Liver (tissue), 9 donors: Measurements from ENCODE around the gene ATXN7L3B. TPM values are rescaled to one million over a fixed set of nuclear protein-coding genes. Genes with fewer than 3 reads are reported as not detected.
A peak's percentile ranks its signal among the peaks of the same experiment; 100 is the strongest.

ENCODE experiments used
- DNase-seq: peaks from one replicate; pipeline ENCODE4 v3.0.0-alpha.2; 2017; ENCODE audit warnings: low spot score
- H3K27ac ChIP-seq, 2 donors: one replicate each; pipeline ENCODE4 v1.7.0; 2013; ENCODE audit warnings: inconsistent platforms in 2 of 2, low read length in 2 of 2, control low read depth in 1 of 2, low read depth in 1 of 2, mild to moderate bottlenecking in 1 of 2
- H3K27me3 ChIP-seq, 4 donors: one replicate each; pipeline versions ENCODE4 v1.6.1 to v1.7.0; 2013; ENCODE audit warnings: low read length in 3 of 4, inconsistent platforms in 1 of 4, mild to moderate bottlenecking in 1 of 4, moderate library complexity in 1 of 4; ENCODE audit not compliant: control insufficient read depth in 4 of 4, insufficient read depth in 4 of 4
- H3K36me3 ChIP-seq, 4 donors: one replicate each; pipeline versions ENCODE4 v1.6.1 to v1.7.0; 2013; ENCODE audit warnings: low read length in 3 of 4, mild to moderate bottlenecking in 3 of 4, low read depth in 1 of 4, moderate library complexity in 1 of 4; ENCODE audit not compliant: control insufficient read depth in 4 of 4, insufficient read depth in 3 of 4
- H3K4me1 ChIP-seq, 4 donors: one replicate each; pipeline versions ENCODE4 v1.6.1 to v1.7.0; 2013; ENCODE audit warnings: low read length in 3 of 4, mild to moderate bottlenecking in 3 of 4, moderate library complexity in 1 of 4; ENCODE audit not compliant: control insufficient read depth in 4 of 4, insufficient read depth in 4 of 4
- H3K4me3 ChIP-seq, 3 donors: one replicate each; pipeline versions ENCODE4 v1.6.1 to v1.7.0; 2013; ENCODE audit warnings: low read length in 3 of 3, control low read depth in 1 of 3, low read depth in 1 of 3, mild to moderate bottlenecking in 1 of 3
- H3K9ac ChIP-seq, 2 donors: one replicate each; pipeline ENCODE4 v1.7.0; 2013; ENCODE audit warnings: low read length in 2 of 2, mild to moderate bottlenecking in 2 of 2, moderate library complexity in 2 of 2, control low read depth in 1 of 2, low read depth in 1 of 2
- H3K9me3 ChIP-seq, 4 donors: one replicate each; pipeline versions ENCODE4 v1.6.1 to v1.7.0; 2013; ENCODE audit warnings: low read length in 3 of 4; ENCODE audit not compliant: control insufficient read depth in 4 of 4
- CTCF ChIP-seq: fragments of 150-350 bp; IDR thresholded peaks from 2 replicates; pipeline ENCODE4 v1.5.1; 2017; ENCODE audit warnings: improper control_type of control experiment, low read depth, low read length; ENCODE audit not compliant: missing input control
- EGR1 ChIP-seq, 2 donors: IDR thresholded peaks; 2 replicates each; pipeline ENCODE4 v1.6.1; 2016 to 2018; ENCODE audit warnings: antibody characterized with exemption in 2 of 2, low read depth in 2 of 2
- FOXA1 ChIP-seq: IDR thresholded peaks from 2 replicates; pipeline ENCODE4 v1.6.1; 2016; ENCODE audit warnings: antibody characterized with exemption
- FOXA2 ChIP-seq: IDR thresholded peaks from 2 replicates; pipeline ENCODE4 v1.6.1; 2016; ENCODE audit warnings: antibody characterized with exemption
- GABPA ChIP-seq, 2 donors: IDR thresholded peaks in 1 of 2; conservative IDR thresholded peaks in 1 of 2; 2 replicates each; pipeline ENCODE4 v1.6.1; 2016; ENCODE audit warnings: antibody characterized with exemption in 2 of 2, mild to moderate bottlenecking in 1 of 2, moderate library complexity in 1 of 2
- HNF4A ChIP-seq, 2 donors: conservative IDR thresholded peaks; 2 replicates each; pipeline ENCODE4 v1.6.1; 2016; ENCODE audit warnings: antibody characterized with exemption in 2 of 2, mild to moderate bottlenecking in 2 of 2
- HNF4G ChIP-seq: IDR thresholded peaks from 2 replicates; pipeline ENCODE4 v1.6.1; 2016; ENCODE audit warnings: antibody characterized with exemption
- JUND ChIP-seq, 2 donors: IDR thresholded peaks; 2 replicates each; pipeline ENCODE4 v1.6.1; 2016; ENCODE audit warnings: antibody characterized with exemption in 2 of 2
- MAX ChIP-seq: IDR thresholded peaks from 2 replicates; pipeline ENCODE4 v1.6.1; 2016; ENCODE audit warnings: antibody characterized with exemption
- NR2F2 ChIP-seq: IDR thresholded peaks from 2 replicates; pipeline ENCODE4 v1.6.1; 2016; ENCODE audit warnings: antibody characterized with exemption
- RAD21 ChIP-seq, 2 donors: IDR thresholded peaks; 2 replicates each; pipeline ENCODE4 v1.6.1; 2016; ENCODE audit warnings: antibody characterized with exemption in 2 of 2, mild to moderate bottlenecking in 2 of 2
- REST ChIP-seq: IDR thresholded peaks from 2 replicates; pipeline ENCODE4 v1.6.1; 2016; ENCODE audit warnings: antibody characterized with exemption, mild to moderate bottlenecking
- RXRA ChIP-seq, 2 donors: IDR thresholded peaks; 2 replicates each; pipeline ENCODE4 v1.6.1; 2017 to 2018; ENCODE audit warnings: antibody characterized with exemption in 2 of 2, mild to moderate bottlenecking in 1 of 2
- SP1 ChIP-seq: IDR thresholded peaks from 2 replicates; pipeline ENCODE4 v1.6.1; 2018; ENCODE audit warnings: antibody characterized with exemption, mild to moderate bottlenecking
- TAF1 ChIP-seq: conservative IDR thresholded peaks from 2 replicates; pipeline ENCODE4 v1.6.1; 2016; ENCODE audit warnings: antibody characterized with exemption, mild to moderate bottlenecking
- YY1 ChIP-seq: IDR thresholded peaks from 2 replicates; pipeline ENCODE4 v1.6.1; 2016; ENCODE audit warnings: antibody characterized with exemption, mild to moderate bottlenecking
- WGBS: extraction: QIAGEN DNeasy Blood & Tissue Kit; methylation state at CpG from one replicate; pipeline ENCODE4 v1.1.7; 2013; 5-methylcytosine and 5-hydroxymethylcytosine counted together
- polyA plus RNA-seq, 2 donors: library from polyadenylated mRNA; stranded (reverse) in 1 of 2; unstranded in 1 of 2; fragments of 200-250 nt in 1 of 2; fragments of >200 nt in 1 of 2; fragmentation: Nextera tagmentation in 1 of 2; extraction: Ambion mirVana in 1 of 2; gene quantifications; one replicate each; pipeline versions ENCODE4 v1.2.1 to v1.2.3, GENCODE V29; 2013 to 2015
- total RNA-seq, 2 donors: library from RNA; depleted of rRNA; stranded (reverse); fragments of >200 nt; gene quantifications; one replicate each; pipeline ENCODE4 v1.2.3, GENCODE V29; 2014
- TF ChIP-seq, protein P1 (sequence below): IDR thresholded peaks from 2 replicates; pipeline ENCODE4 v1.6.1; 2016; ENCODE audit warnings: antibody characterized with exemption
- TF ChIP-seq, protein P2 (sequence below): IDR thresholded peaks from 2 replicates; pipeline ENCODE4 v1.6.1; 2016; ENCODE audit warnings: antibody characterized with exemption
- donor health status: healthy.
- donor health status: healthy.
- donor health status: healthy.
- donor health status: healthy.
- donor health status: healthy.

The ATXN7L3B gene
- 10 to 100 TPM; 15.5 to 19.4 TPM for total RNA-seq
- polyA plus RNA-seq: 1 to 10 TPM; 9.0 to 9.7 TPM

- Histone ChIP-seq H3K36me3 (peaks cover 0 to 4% (median 1%) of the 10 kb centered on the region in 4 donors), H3K9ac (peak within 1 kb of the TSS; percentile 93 to 94), H3K27ac (peak within 1 kb of the TSS; percentile 78 to 85), H3K4me1 (peaks cover 13 to 36% (median 29%) of the 10 kb centered on the region in 4 donors), H3K9me3 (no peaks in the 10 kb centered on the region), H3K27me3 (no peaks in the 10 kb centered on the region), H3K4me3 (peak within 1 kb of the TSS; percentile 85 to 93 (median 90))
- TF ChIP-seq SP1 (peak; percentile 46), NR2F2 (no peak), HNF4A (conservative IDR thresholded peaks at IDR 0.05) (no peak), RXRA (IDR thresholded peaks at IDR 0.05) (peak in 1 of 2 donors; percentile 48), JUND (IDR thresholded peaks at IDR 0.05) (no peak), HNF4G (no peak), FOXA2 (no peak), REST (peak; percentile 24), CTCF (no peak), MAX (peak; percentile 9), EGR1 (IDR thresholded peaks at IDR 0.05; ENCODE audit: low read depth in 2 of 2) (no peak), GABPA (IDR thresholded peaks at IDR 0.05 in 1 of 2, conservative IDR thresholded peaks at IDR 0.05 in 1 of 2) (peak; percentile 47 to 89), YY1 (peak; percentile 87), TAF1 (peak; percentile 78), RAD21 (IDR thresholded peaks at IDR 0.05) (no peak), FOXA1 (no peak)
- TF ChIP-seq, protein P1, sequence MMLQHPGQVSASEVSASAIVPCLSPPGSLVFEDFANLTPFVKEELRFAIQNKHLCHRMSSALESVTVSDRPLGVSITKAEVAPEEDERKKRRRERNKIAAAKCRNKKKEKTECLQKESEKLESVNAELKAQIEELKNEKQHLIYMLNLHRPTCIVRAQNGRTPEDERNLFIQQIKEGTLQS: peak; percentile 27
- TF ChIP-seq, protein P2, sequence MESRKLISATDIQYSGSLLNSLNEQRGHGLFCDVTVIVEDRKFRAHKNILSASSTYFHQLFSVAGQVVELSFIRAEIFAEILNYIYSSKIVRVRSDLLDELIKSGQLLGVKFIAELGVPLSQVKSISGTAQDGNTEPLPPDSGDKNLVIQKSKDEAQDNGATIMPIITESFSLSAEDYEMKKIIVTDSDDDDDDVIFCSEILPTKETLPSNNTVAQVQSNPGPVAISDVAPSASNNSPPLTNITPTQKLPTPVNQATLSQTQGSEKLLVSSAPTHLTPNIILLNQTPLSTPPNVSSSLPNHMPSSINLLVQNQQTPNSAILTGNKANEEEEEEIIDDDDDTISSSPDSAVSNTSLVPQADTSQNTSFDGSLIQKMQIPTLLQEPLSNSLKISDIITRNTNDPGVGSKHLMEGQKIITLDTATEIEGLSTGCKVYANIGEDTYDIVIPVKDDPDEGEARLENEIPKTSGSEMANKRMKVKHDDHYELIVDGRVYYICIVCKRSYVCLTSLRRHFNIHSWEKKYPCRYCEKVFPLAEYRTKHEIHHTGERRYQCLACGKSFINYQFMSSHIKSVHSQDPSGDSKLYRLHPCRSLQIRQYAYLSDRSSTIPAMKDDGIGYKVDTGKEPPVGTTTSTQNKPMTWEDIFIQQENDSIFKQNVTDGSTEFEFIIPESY: peak; percentile 66
- under 1% methylated on average over 49 of the region's 49 CpGs for WGBS
- DNase-seq: peak; percentile 93
Observed at GRCh38 chr12:74537707-74538385, at the start of gene ATXN7L3B. TSS of gene ATXN7L3B (plus strand) at chr12:74537835. CDS start at chr12:74538113, 278 bp downstream.
